Skeletal muscle tissue (tissue), 1 donor: ENCODE results near the gene LHFPL6. TPM values are rescaled to one million over a fixed set of nuclear protein-coding genes. Genes with fewer than 3 reads are reported as not detected.

ENCODE experiments used
- total RNA-seq: library from RNA; depleted of rRNA; stranded (reverse); fragments of >200 nt; gene quantifications from one replicate; pipeline ENCODE4 v1.2.3, GENCODE V29; 2014

The LHFPL6 gene
- total RNA-seq, 1 donor from 2014 or later: 32.4 TPM

Other genes with a start within 250 kb of the LHFPL6 start
- gene COG6, start 52.5 kb upstream of the LHFPL6 start, total RNA-seq: 24.0 TPM